ENCODE results near the gene MAML3. TPM values are rescaled to one million over a fixed set of nuclear protein-coding genes. Genes with fewer than 3 reads are reported as not detected.

The MAML3 gene
- total RNA-seq, 1 donor from 2014 or later, result 21.8 TPM

GRCh38 chr4:139887962-139888735 is 265.8 kb downstream of the MAML3 start:
- Mint-ChIP-seq H3K4me1 (ENCODE audit: unreplicated experiment) (peaks cover 27% of the 10 kb centered on the region), H3K27me3 (no peaks in the 10 kb centered on the region), H3K36me3 (peaks cover 21% of the 10 kb centered on the region), H3K4me3 (no peak overlapping the region), H3K27ac (peak overlapping the region; percentile 21), H3K9me3 (peaks cover 4% of the 10 kb centered on the region)
- DNase-seq (ENCODE audit: extremely low spot score, unreplicated experiment), result no peak
- TF ChIP-seq, protein P1, sequence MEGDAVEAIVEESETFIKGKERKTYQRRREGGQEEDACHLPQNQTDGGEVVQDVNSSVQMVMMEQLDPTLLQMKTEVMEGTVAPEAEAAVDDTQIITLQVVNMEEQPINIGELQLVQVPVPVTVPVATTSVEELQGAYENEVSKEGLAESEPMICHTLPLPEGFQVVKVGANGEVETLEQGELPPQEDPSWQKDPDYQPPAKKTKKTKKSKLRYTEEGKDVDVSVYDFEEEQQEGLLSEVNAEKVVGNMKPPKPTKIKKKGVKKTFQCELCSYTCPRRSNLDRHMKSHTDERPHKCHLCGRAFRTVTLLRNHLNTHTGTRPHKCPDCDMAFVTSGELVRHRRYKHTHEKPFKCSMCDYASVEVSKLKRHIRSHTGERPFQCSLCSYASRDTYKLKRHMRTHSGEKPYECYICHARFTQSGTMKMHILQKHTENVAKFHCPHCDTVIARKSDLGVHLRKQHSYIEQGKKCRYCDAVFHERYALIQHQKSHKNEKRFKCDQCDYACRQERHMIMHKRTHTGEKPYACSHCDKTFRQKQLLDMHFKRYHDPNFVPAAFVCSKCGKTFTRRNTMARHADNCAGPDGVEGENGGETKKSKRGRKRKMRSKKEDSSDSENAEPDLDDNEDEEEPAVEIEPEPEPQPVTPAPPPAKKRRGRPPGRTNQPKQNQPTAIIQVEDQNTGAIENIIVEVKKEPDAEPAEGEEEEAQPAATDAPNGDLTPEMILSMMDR (conservative IDR thresholded peaks at IDR 0.05), result no peak

DNA sequence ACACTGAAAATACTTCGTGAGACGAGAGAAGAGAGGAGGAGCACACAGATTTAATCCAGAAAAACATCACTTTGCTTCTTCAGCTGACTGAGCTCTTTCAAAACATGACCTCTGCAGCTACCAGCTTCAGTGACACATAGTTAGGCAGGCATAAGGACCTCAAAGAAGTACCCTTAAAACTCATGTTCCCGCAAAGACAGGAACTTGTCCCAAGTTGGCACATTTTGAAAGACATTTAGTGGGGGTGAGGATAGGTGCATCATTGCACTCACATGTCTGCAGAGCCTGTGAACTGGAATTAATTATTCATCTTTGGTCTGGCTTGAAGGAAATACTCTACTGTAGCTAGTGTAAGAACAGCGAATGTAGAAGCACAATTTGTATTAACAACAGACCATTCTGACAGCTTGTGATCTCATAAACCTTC is 266.6 kb downstream of the MAML3 start:
- peaks cover 8% of the 10 kb centered on the region for H3K9me3 Mint-ChIP-seq
- H3K27me3 Mint-ChIP-seq, result no peaks in the 10 kb centered on the region
- no peak overlapping the region for H3K27ac Mint-ChIP-seq
- no peak overlapping the region for H3K4me3 Mint-ChIP-seq
- DNase-seq (ENCODE audit: extremely low spot score, unreplicated experiment), result no peak
- TF ChIP-seq, protein P1 (conservative IDR thresholded peaks at IDR 0.05), result no peak
- H3K4me1 Mint-ChIP-seq (ENCODE audit: unreplicated experiment), result peaks cover 27% of the 10 kb centered on the region
- H3K36me3 Mint-ChIP-seq, result peaks cover 25% of the 10 kb centered on the region

GRCh38 chr4:139886798-139887197 is 267.2 kb downstream of the MAML3 start:
- Mint-ChIP-seq H3K9me3 (peaks cover 8% of the 10 kb centered on the region), H3K4me3 (no peak overlapping the region), H3K36me3 (peaks cover 25% of the 10 kb centered on the region), H3K27me3 (no peaks in the 10 kb centered on the region), H3K4me1 (ENCODE audit: unreplicated experiment) (peaks cover 27% of the 10 kb centered on the region), H3K27ac (no peak overlapping the region)
- no peak for DNase-seq (ENCODE audit: extremely low spot score, unreplicated experiment)
- TF ChIP-seq, protein P1 (conservative IDR thresholded peaks at IDR 0.05), result no peak

DNA sequence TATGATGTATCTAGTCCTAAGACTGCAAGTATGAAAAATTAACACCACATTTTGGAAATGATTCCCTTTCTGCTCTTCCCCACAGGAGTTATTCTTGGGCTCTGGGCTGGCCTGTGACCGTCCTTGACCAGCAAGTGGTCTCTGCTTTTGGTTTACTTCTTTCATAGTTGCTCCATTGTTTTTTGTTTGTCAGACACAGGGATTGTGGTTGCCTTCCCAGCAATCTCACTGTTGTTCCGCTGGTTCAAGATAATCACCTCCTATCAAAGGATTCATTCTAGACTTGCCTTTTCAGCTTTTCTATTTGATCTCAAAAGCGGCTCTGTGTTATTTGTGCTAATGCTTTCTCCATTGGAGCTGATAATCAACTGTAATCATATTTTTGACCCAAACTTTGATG is 269.5 kb downstream of the MAML3 start:
- Mint-ChIP-seq H3K4me3 (no peak overlapping the region), H3K36me3 (peaks cover 15% of the 10 kb centered on the region), H3K4me1 (ENCODE audit: unreplicated experiment) (peaks cover 23% of the 10 kb centered on the region), H3K27me3 (no peaks in the 10 kb centered on the region), H3K27ac (no peak overlapping the region), H3K9me3 (peaks cover 8% of the 10 kb centered on the region)
- TF ChIP-seq, protein P1 (conservative IDR thresholded peaks at IDR 0.05), result no peak
- DNase-seq (ENCODE audit: extremely low spot score, unreplicated experiment), result no peak

GRCh38 chr4:139880841-139881240 is 273.1 kb downstream of the MAML3 start:
- DNase-seq (ENCODE audit: extremely low spot score, unreplicated experiment), result no peak
- Mint-ChIP-seq H3K27me3 (no peaks in the 10 kb centered on the region), H3K36me3 (peaks cover 13% of the 10 kb centered on the region), H3K27ac (no peak overlapping the region), H3K4me1 (ENCODE audit: unreplicated experiment) (peaks cover 16% of the 10 kb centered on the region), H3K4me3 (no peak overlapping the region), H3K9me3 (peaks cover 8% of the 10 kb centered on the region)
- TF ChIP-seq, protein P1 (conservative IDR thresholded peaks at IDR 0.05), result no peak
